MM.1S (cell line): Measurements from ENCODE around the gene CHRNA10.

ENCODE experiments used
- EZH2 ChIP-seq: fragments of 300-600 bp; sonication (generic); optimal IDR thresholded peaks from 2 replicates; pipeline ENCODE3; 2017; ENCODE audit warnings: low read depth, mild to moderate bottlenecking, antibody characterized with exemption, low read length, mixed read lengths
- TF ChIP-seq, protein P1 (sequence below): fragments of 300-600 bp; sonication (generic); IDR thresholded peaks from 2 replicates; pipeline ENCODE4 v1.5.1; 2016; ENCODE audit warnings: antibody characterized with exemption, low read length, mixed read lengths

GRCh38 chr11:3617990-3618389, 53.2 kb downstream of the CHRNA10 start:
- TF ChIP-seq, protein P1, sequence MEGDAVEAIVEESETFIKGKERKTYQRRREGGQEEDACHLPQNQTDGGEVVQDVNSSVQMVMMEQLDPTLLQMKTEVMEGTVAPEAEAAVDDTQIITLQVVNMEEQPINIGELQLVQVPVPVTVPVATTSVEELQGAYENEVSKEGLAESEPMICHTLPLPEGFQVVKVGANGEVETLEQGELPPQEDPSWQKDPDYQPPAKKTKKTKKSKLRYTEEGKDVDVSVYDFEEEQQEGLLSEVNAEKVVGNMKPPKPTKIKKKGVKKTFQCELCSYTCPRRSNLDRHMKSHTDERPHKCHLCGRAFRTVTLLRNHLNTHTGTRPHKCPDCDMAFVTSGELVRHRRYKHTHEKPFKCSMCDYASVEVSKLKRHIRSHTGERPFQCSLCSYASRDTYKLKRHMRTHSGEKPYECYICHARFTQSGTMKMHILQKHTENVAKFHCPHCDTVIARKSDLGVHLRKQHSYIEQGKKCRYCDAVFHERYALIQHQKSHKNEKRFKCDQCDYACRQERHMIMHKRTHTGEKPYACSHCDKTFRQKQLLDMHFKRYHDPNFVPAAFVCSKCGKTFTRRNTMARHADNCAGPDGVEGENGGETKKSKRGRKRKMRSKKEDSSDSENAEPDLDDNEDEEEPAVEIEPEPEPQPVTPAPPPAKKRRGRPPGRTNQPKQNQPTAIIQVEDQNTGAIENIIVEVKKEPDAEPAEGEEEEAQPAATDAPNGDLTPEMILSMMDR = no peak
- no peak for TF ChIP-seq EZH2
